HG02798 (cell line): Measurements from ENCODE around the gene ERC2.

Source experiments
- ATAC-seq: cut with Tn5 transposase; IDR thresholded peaks from one replicate; pipeline ENCODE4 v1.9.1; 2021; ENCODE audit warnings: mild to moderate bottlenecking; ENCODE audit not compliant: unreplicated experiment, poor library complexity

ERC2 gene

GRCh38 chr3:55483196-55484095, 984.8 kb downstream of the ERC2 start:
- no peak for ATAC-seq

DNA sequence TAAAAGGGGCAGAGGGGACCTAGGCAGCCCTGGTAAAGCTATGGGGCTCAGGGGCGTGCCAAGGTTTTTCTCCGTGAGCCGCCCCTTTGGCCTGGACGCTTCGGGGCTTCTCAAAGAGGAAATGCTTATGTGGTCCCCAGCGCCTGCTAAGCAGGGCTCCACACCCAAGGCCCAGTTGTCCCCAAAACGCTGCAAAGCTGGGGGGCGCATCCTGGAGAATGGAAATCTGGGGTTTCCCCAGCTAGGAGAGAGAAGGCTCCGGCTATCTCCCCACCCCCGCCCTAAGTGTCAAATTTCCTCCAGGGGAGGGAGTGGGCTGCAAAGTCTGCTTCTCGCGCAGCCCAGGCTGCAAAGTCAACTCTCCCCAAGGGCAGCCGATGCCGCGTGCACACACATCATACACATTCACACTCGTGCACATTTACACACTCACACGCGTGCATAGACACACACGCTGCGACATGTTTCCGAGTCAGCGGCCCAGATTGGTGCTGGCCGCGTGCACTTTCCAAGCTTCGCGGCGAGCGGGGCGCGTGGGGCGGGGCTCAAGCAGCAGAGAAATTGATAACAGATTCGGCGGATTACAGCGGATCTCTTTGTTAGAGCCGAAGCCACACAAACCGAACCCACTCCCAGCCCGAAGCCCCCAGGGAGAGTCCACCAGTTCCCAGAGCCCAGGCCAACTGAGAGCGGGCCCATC, 985.6 kb downstream of the ERC2 start:
- ATAC-seq = no peak

- no peak for ATAC-seq
Measured at GRCh38 chr3:55481744-55482495, 986.3 kb downstream of the ERC2 start.

GRCh38 chr3:55480911-55481743, 987.1 kb downstream of the ERC2 start:
- no peak for ATAC-seq

DNA sequence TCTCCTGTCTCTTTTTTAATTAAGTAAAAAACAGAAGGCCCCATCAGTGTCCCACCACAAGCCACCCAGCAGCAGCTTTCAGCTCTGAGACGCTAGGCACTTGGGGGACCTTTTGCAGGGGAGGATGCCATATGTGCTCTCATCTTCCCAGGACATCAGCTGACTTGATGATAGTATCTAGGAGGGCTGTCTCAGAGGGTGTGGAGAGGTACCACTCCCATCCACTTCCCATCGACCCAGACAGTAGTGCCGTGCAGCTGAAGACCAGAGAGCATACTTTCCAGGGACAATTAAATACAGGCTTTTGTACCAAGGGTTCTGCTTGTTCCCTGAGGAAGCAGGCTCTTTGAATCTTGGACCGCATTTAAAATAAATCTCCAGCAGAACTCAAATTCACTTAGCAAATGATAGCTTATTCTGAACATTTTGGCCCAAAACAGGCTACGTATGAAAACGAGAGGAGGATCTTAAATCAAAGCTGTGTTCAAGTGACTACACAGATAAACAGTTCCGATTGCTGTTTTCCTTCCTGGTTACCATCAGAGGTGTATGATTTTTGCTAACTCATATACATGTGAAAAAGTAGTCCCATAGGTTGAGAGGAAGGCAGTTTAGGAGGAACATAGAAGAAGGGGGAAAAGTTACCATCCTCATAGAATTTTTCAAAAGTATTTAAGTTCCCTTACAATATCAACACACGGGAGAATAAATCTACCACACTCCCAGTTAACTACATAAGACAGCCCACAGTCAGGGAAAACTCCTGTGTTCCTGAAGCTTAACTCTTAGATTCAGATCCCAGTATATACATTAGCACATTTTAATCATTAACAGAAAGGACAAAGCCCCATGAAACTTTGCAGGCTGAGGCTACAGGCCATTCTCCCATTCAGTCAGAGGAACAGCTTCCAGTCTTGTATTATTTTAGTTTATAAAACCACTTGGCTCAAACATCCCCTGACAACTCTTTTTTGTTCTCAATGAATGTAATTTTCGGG, 990.7 kb downstream of the ERC2 start:
- ATAC-seq = no peak

DNA sequence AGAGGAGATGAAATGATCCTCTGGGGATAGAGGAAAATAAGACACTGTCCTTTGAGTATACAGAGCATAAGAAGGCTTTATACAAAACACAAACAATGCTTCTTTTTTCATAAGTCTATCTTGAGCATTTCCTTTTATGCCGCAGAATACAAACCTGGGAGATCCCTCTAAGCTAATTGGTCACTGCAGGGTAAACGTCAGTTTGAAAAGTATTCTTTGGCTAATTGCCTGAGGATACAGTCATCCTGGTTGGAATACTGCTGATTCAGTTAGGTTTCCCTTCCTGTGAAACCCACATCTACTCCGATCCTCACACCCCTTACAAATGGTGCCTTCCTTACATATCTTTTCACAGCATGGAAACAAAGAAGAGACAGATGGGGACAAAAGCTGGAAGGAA, 991.8 kb downstream of the ERC2 start:
- no peak for ATAC-seq

DNA sequence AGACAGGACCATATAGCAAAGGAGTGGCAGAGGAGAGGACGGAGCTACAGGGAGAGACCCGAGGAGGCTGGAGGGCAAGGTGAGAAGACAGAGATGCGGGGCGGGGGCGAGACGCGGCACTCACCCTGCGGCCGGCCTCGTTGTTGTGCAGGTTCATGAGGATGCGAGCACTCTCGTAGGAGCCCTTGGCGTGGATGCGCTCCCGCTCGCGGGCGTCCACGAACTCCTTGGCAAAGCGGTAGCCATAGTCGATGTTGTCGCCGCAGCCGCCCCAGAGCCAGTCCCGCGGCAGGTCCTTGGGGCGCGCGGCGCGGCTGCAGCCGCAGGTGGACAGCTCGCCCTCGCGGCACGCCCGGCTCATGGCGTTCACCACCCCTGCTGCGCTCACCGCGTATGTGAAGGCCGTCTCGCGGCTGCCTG, 994.0 kb downstream of the ERC2 start:
- ATAC-seq = no peak

DNA sequence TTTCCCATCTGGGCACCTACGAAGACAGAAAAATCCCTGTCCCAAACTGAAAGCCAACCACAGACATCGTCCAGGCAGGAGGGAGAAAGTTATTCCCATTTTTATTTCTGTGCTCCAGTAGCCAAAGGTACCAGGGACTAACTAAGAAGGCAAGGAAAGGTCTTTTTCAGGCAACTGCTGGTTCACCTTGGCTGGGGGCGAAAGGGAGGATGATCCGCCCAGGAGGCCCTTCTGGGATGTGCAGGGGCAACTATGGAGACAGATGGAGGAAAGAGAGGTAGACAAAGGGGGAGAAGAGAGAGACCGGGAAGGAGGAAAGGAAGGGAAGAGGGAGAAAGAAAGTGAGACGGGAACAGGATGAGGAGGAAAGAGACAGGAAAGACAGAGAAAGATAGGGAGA, 994.5 kb downstream of the ERC2 start:
- ATAC-seq = no peak

- ATAC-seq = no peak
Measured at GRCh38 chr3:55471522-55472280, 996.6 kb downstream of the ERC2 start.

DNA sequence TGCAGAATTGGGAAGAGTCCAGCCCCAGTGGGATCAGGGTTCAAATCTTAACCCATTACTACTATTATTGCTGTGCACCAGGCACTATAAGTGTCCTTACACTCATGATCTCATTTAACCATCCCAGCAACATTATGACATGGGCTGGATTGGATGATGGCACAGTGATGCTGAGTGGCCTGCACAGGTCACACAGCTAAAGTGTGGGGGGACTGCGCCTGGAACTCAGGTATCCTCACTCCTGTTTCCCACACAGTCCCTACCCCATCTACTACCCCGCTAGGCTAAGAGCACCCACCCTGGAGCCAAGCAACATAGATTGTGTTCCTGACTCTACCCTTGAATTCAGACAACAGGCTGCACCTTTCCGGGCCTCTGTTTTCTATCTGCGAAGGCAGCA, 997.2 kb downstream of the ERC2 start:
- no peak for ATAC-seq

- ATAC-seq = no peak
Measured at GRCh38 chr3:55469957-55470526, 998.2 kb downstream of the ERC2 start.

GRCh38 chr3:55468251-55468650, 1000.0 kb downstream of the ERC2 start:
- no peak for ATAC-seq

DNA sequence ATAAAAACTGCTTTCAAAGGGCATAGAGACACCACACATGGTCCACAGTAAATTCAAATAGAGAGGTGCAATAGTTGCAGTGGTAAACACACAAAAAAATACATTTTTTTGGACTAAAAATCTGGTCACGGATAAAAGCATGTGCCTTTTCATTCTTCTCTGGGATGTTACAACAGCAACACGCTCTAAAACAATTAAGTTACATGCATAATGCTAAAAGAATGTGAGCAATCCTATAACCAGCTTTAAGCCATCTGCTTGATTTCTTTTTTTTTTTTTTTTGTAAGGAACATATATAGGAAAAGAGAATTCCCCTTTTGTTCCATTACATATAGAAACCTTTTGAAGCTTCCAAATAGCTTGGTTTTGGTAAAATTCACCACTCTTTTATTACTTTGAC, 1001.2 kb downstream of the ERC2 start:
- no peak for ATAC-seq

DNA sequence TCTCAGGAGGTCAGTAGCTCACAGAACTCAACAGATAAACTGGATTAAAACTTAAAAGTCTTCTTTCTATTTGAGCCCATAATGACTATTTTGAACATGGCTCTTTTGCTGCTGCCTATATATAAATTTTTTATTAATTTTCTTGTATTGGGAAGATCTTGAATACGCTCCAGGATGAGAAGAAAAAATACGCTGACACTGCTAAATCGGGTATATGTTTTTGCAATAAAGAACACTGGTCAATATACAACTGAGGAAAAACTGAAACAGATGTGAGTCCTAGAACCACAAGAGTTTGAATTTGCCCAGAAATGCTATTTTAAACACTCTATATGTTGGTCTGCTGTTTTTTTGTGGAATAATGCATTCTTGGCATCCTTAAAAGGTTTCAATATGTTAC, 1001.7 kb downstream of the ERC2 start:
- no peak for ATAC-seq

- ATAC-seq = no peak
Measured at GRCh38 chr3:55461896-55462295, 1006.4 kb downstream of the ERC2 start.

DNA sequence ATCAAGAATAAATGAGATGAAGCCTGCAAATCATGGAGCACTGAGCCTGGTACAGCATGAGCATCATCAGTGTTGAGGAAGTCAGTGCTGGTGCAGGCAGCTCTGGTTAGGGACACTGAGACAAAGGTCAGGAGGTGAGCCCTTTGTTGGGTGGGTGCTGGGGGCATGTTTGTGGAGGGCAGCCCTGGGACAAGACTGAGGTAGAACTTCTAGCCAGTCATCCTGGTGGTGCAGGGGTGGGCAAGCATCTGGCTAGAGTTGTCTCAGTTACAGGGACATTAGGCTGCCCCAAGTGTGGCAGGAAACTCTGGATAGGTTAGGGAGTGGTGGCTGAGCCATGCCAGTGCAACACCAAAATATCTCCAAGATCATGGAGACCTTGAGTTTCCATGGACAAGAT, 1008.4 kb downstream of the ERC2 start:
- no peak for ATAC-seq
